Esophagus squamous epithelium (tissue), 5 donors: Measurements from ENCODE around the gene PKN1. TPM values are rescaled to one million over a fixed set of nuclear protein-coding genes. Genes with fewer than 3 reads are reported as not detected.

ENCODE experiments used
- DNase-seq: peaks from one replicate; lab custom pipeline; 2025; lab: John Stamatoyannopoulos, UW
- H3K27ac ChIP-seq, 4 donors: fragments of 200-600 bp; sonication (generic); one replicate each; pipeline ENCODE4 v1.5.1; 2016 to 2019; ENCODE audit warnings: mild to moderate bottlenecking in 1 of 4
- H3K27me3 ChIP-seq, 4 donors: fragments of 200-600 bp; sonication (generic); 1 replicate in 3 of 4; 2 replicates in 1 of 4; pipeline versions ENCODE4 v1.5.1 to v1.6.0; 2017 to 2021; ENCODE audit warnings: antibody characterized with exemption in 1 of 4
- H3K36me3 ChIP-seq, 3 donors: fragments of 200-600 bp; sonication (generic); one replicate each; pipeline ENCODE4 v1.5.1; 2016 to 2019
- H3K4me1 ChIP-seq, 3 donors: fragments of 200-600 bp; sonication (generic); one replicate each; pipeline ENCODE4 v1.5.1; 2017 to 2019
- H3K4me3 ChIP-seq, 4 donors: fragments of 200-600 bp; sonication (generic); 1 replicate in 3 of 4; 2 replicates in 1 of 4; pipeline ENCODE4 v1.5.1; 2016 to 2019; ENCODE audit warnings: mild to moderate bottlenecking in 2 of 4, moderate library complexity in 1 of 4
- H3K9me3 ChIP-seq, 3 donors: fragments of 200-600 bp; sonication (generic); one replicate each; pipeline ENCODE4 v1.5.1; 2016 to 2019
- CTCF ChIP-seq, 6 experiments: fragments of 450-650 bp in 4 of 6; fragments of 200-600 bp in 2 of 6; sonication (generic) in 2 of 6; IDR thresholded peaks; one replicate each; pipeline ENCODE4 v1.5.1; 2016 to 2019; ENCODE audit warnings: antibody characterized with exemption in 6 of 6, mild to moderate bottlenecking in 4 of 6, moderate library complexity in 4 of 6
- POLR2A ChIP-seq, 4 donors: fragments of 450-650 bp; IDR thresholded peaks; one replicate each; pipeline ENCODE4 v1.6.1; 2017; ENCODE audit warnings: antibody characterized with exemption in 4 of 4, mild to moderate bottlenecking in 4 of 4, moderate library complexity in 3 of 4
- WGBS, 2 donors: methylation state at CpG; one replicate each; pipeline ENCODE4 v1.1.5; 2018; 5-methylcytosine and 5-hydroxymethylcytosine counted together
- intact Hi-C: fragments of 100-400 bp; cut with DNase I; formaldehyde crosslinking; loops from one replicate; pipeline ENCODE4 v1.15.0; 2022
- total RNA-seq, 4 donors: library from RNA; depleted of rRNA; stranded (reverse); fragments of >200 nt; gene quantifications; one replicate each; pipeline ENCODE4 v1.1.0, GENCODE V29; 2016
- donor health status: DM: yes; HTN: yes; CAD: no.

Gene PKN1
- total RNA-seq, 4 donors from 2014 or later: 6.1 to 38.3 (median 21.0) TPM

GRCh38 chr19:14410091-14411051 lies 22.7 kb upstream of the PKN1 start:
- Histone ChIP-seq H3K4me1 (peaks cover 18 to 56% (median 18%) of the 10 kb centered on the region in 3 donors), H3K27ac (peak overlapping the region in 2 of 4 donors; percentile 1 to 39), H3K27me3 (no peaks in the 10 kb centered on the region), H3K9me3 (no peaks in the 10 kb centered on the region), H3K4me3 (no peak overlapping the region), H3K36me3 (peaks cover 49 to 77% (median 56%) of the 10 kb centered on the region in 3 donors)
- DNase-seq: no peak
- TF ChIP-seq POLR2A (IDR thresholded peaks at IDR 0.05): no peak
- no peak for TF ChIP-seq CTCF (IDR thresholded peaks at IDR 0.05)
- 82 to 87% methylated on average over 6 to 24 of the region's 44 CpGs for WGBS, 2 donors
- intact Hi-C loops: no loop called here

GRCh38 chr19:14411161-14411937 lies 21.8 kb upstream of the PKN1 start:
- H3K4me1 ChIP-seq: peaks cover 12 to 56% (median 26%) of the 10 kb centered on the region in 3 donors
- TF ChIP-seq POLR2A (IDR thresholded peaks at IDR 0.05): no peak
- TF ChIP-seq CTCF (IDR thresholded peaks at IDR 0.05): no peak
- peaks cover 49 to 77% (median 56%) of the 10 kb centered on the region in 3 donors for H3K36me3 ChIP-seq
- no peak overlapping the region for H3K4me3 ChIP-seq
- H3K9me3 ChIP-seq: no peaks in the 10 kb centered on the region
- no peak for DNase-seq
- no peaks in the 10 kb centered on the region for H3K27me3 ChIP-seq
- intact Hi-C loops: no loop called here
- WGBS, 2 donors: 87 to 90% methylated on average over 10 to 12 of the region's 19 CpGs
- peak overlapping the region in 1 of 4 donors; percentile 14 for H3K27ac ChIP-seq

GRCh38 chr19:14411938-14412245 lies 21.2 kb upstream of the PKN1 start:
- peak overlapping the region in 1 of 4 donors; percentile 14 for H3K27ac ChIP-seq
- WGBS, 2 donors: 89 to 92% methylated on average over 4 to 5 of the region's 8 CpGs

GRCh38 chr19:14412324-14412995 lies 20.6 kb upstream of the PKN1 start:
- no peak overlapping the region for H3K4me3 ChIP-seq
- no peak for TF ChIP-seq CTCF (IDR thresholded peaks at IDR 0.05)
- TF ChIP-seq POLR2A (IDR thresholded peaks at IDR 0.05): no peak
- peaks cover 49 to 66% (median 56%) of the 10 kb centered on the region in 3 donors for H3K36me3 ChIP-seq
- DNase-seq: no peak
- no peak overlapping the region for H3K27ac ChIP-seq
- peaks cover 20 to 58% (median 37%) of the 10 kb centered on the region in 3 donors for H3K4me1 ChIP-seq
- H3K27me3 ChIP-seq: no peaks in the 10 kb centered on the region
- H3K9me3 ChIP-seq: no peaks in the 10 kb centered on the region
- intact Hi-C loops: no loop called here
- 70 to 77% methylated on average over 3 to 4 of the region's 25 CpGs for WGBS, 2 donors

More at GRCh38 chr19:14411938-14412245, 21.2 kb upstream of the PKN1 start:
- Histone ChIP-seq H3K27me3 (no peaks in the 10 kb centered on the region), H3K36me3 (peaks cover 49 to 71% (median 56%) of the 10 kb centered on the region in 3 donors), H3K4me3 (no peak overlapping the region), H3K9me3 (no peaks in the 10 kb centered on the region), H3K4me1 (peaks cover 14 to 56% (median 32%) of the 10 kb centered on the region in 3 donors)
- no peak for TF ChIP-seq CTCF (IDR thresholded peaks at IDR 0.05)
- no peak for TF ChIP-seq POLR2A (IDR thresholded peaks at IDR 0.05)
- no peak for DNase-seq
- intact Hi-C loops: no loop called here
